Skeletal muscle tissue (tissue), 4 donors: Measurements from ENCODE around the gene FOXE1. TPM values are rescaled to one million over a fixed set of nuclear protein-coding genes. Genes with fewer than 3 reads are reported as not detected.

Experiments
- H3K27ac ChIP-seq: one replicate; pipeline ENCODE4 v1.7.0; 2013; ENCODE audit warnings: mild to moderate bottlenecking, low read depth, low read length, inconsistent platforms
- H3K27me3 ChIP-seq, 3 donors: one replicate each; pipeline ENCODE4 v1.7.0; 2013; ENCODE audit warnings: low read length in 3 of 3; ENCODE audit not compliant: control insufficient read depth in 3 of 3, insufficient read depth in 3 of 3
- H3K36me3 ChIP-seq, 3 donors: one replicate each; pipeline ENCODE4 v1.7.0; 2013; ENCODE audit warnings: low read length in 3 of 3; ENCODE audit not compliant: control insufficient read depth in 3 of 3, insufficient read depth in 3 of 3
- H3K4me1 ChIP-seq, 3 donors: one replicate each; pipeline ENCODE4 v1.7.0; 2013; ENCODE audit warnings: low read length in 3 of 3, mild to moderate bottlenecking in 3 of 3; ENCODE audit not compliant: control insufficient read depth in 3 of 3, insufficient read depth in 3 of 3
- H3K4me3 ChIP-seq, 3 donors: one replicate each; pipeline ENCODE4 v1.7.0; 2013; ENCODE audit warnings: low read length in 3 of 3
- H3K9ac ChIP-seq, 3 donors: one replicate each; pipeline ENCODE4 v1.7.0; 2013; ENCODE audit warnings: low read length in 3 of 3, mild to moderate bottlenecking in 3 of 3, moderate library complexity in 2 of 3, low read depth in 1 of 3
- H3K9me3 ChIP-seq, 3 donors: one replicate each; pipeline ENCODE4 v1.7.0; 2013; ENCODE audit warnings: low read length in 3 of 3; ENCODE audit not compliant: control insufficient read depth in 3 of 3
- total RNA-seq: library from RNA; depleted of rRNA; stranded (reverse); fragments of >200 nt; gene quantifications from one replicate; pipeline ENCODE4 v1.2.3, GENCODE V29; 2014
- donor health status: Osteomylitis.

Gene FOXE1
- total RNA-seq, 1 donor from 2014 or later: not detected

- Histone ChIP-seq H3K27ac (no peak overlapping the region), H3K36me3 (peaks cover 6 to 14% (median 11%) of the 10 kb centered on the region in 3 donors), H3K27me3 (no peaks in the 10 kb centered on the region), H3K4me3 (no peak overlapping the region), H3K4me1 (peaks cover 0 to 1% (median 0%) of the 10 kb centered on the region in 3 donors), H3K9ac (no peak overlapping the region), H3K9me3 (no peaks in the 10 kb centered on the region)
Measured at GRCh38 chr9:97900738-97901565, 47.9 kb downstream of the FOXE1 start.

- Histone ChIP-seq H3K9ac (peak overlapping the region in 1 of 3 donors; percentile 26), H3K9me3 (no peaks in the 10 kb centered on the region), H3K4me1 (peaks cover 4 to 9% (median 7%) of the 10 kb centered on the region in 3 donors), H3K4me3 (no peak overlapping the region), H3K36me3 (peaks cover 6 to 9% (median 8%) of the 10 kb centered on the region in 3 donors), H3K27ac (no peak overlapping the region), H3K27me3 (no peaks in the 10 kb centered on the region)
Measured at GRCh38 chr9:97903177-97903576, 50.2 kb downstream of the FOXE1 start.

GRCh38 chr9:97904725-97905124 is 51.7 kb downstream of the FOXE1 start:
- H3K4me1 ChIP-seq: peaks cover 4 to 9% (median 7%) of the 10 kb centered on the region in 3 donors
- no peak overlapping the region for H3K4me3 ChIP-seq
- H3K27me3 ChIP-seq: no peaks in the 10 kb centered on the region
- H3K9ac ChIP-seq: no peak overlapping the region
- H3K27ac ChIP-seq: no peak overlapping the region
- H3K36me3 ChIP-seq: peaks cover 9 to 15% (median 13%) of the 10 kb centered on the region in 3 donors
- H3K9me3 ChIP-seq: no peaks in the 10 kb centered on the region

- Histone ChIP-seq H3K36me3 (peaks cover 12 to 18% (median 17%) of the 10 kb centered on the region in 3 donors), H3K27me3 (no peaks in the 10 kb centered on the region), H3K9me3 (no peaks in the 10 kb centered on the region), H3K4me1 (peaks cover 4 to 9% (median 7%) of the 10 kb centered on the region in 3 donors), H3K4me3 (no peak overlapping the region), H3K27ac (no peak overlapping the region), H3K9ac (no peak overlapping the region)
Measured at GRCh38 chr9:97905228-97905627, 52.2 kb downstream of the FOXE1 start.

Other genes with a start within 250 kb of the FOXE1 start
- 21.4 TPM for gene TSTD2, start 219.9 kb upstream of the FOXE1 start, total RNA-seq
- 50.1 TPM for gene NCBP1, start 219.4 kb upstream of the FOXE1 start, total RNA-seq
- 8.9 TPM for gene XPA, start 155.9 kb upstream of the FOXE1 start, total RNA-seq
- gene TRMO, start 69.3 kb downstream of the FOXE1 start, total RNA-seq: 18.3 TPM
- gene HEMGN, start 84.9 kb downstream of the FOXE1 start, total RNA-seq: 7.3 TPM
- 18.8 TPM for gene ANP32B, start 130.1 kb downstream of the FOXE1 start, total RNA-seq
- 32.4 TPM for gene NANS, start 203.5 kb downstream of the FOXE1 start, total RNA-seq